HepG2 (cell line): ENCODE measurements around the gene SLC31A2. TPM values are rescaled to one million over a fixed set of nuclear protein-coding genes. Genes with fewer than 3 reads are reported as not detected.

Source experiments
- ATAC-seq: fragments of 200-7000 bp; cut with Tn5 transposase; 3 replicates; pipeline ENCODE4 v1.9.1; 2020; ENCODE audit warnings: mild to moderate bottlenecking, moderate library complexity
- BruUV-seq: library from RNA; stranded (reverse); fragments of 400-500 nt; replicated peaks from 2 replicates; lab custom pipeline; 2021; lab: Mats Ljungman, UMichigan
- CTCF ChIA-PET: fragments of 300-600 bp; formaldehyde crosslinking; extraction: SDS; loops from one replicate; lab custom pipeline; 2021; ENCODE audit warnings: low total read pairs, inconsistent platforms, low intra/inter-chr PET ratio; lab: Yijun Ruan, JAX
- POLR2A ChIA-PET: fragments of 350-600 bp; sonication (Branson Sonifier 250); formaldehyde crosslinking; loops from one replicate; lab custom pipeline; 2020; ENCODE audit warnings: antibody characterized with exemption, inconsistent platforms; lab: Yijun Ruan, JAX
- DNase-seq: peaks from one replicate; pipeline ENCODE4 v3.0.0-alpha.2; 2015; ENCODE audit warnings: low spot score
- FAIRE-seq: peaks from 3 replicates; lab custom pipeline; 2011; peaks lifted over from hg19 to GRCh38; lab: Jason Lieb, UNC
- H2AFZ ChIP-seq: one replicate; pipeline ENCODE4 v1.6.1; 2011; ENCODE audit warnings: low read length, inconsistent platforms
- H3K27ac ChIP-seq: fragments of 300-600 bp; 3 replicates; pipeline ENCODE4 v1.8.0; 2011; ENCODE audit warnings: mixed run types, mild to moderate bottlenecking, mixed read lengths, low read length, inconsistent platforms; ENCODE audit not compliant: insufficient read depth; ENCODE audit errors: extremely low read length
- H3K27me3 ChIP-seq, 2 experiments: fragments of 200-600 bp in 1 of 2; 2 replicates in 1 of 2; 3 replicates in 1 of 2; pipeline versions ENCODE4 v1.6.0 to v1.8.0; 2011; ENCODE audit warnings: low read length in 2 of 2, mild to moderate bottlenecking in 2 of 2, moderate library complexity in 2 of 2, inconsistent platforms in 1 of 2; ENCODE audit not compliant: insufficient read depth in 2 of 2, control insufficient read depth in 1 of 2
- H3K36me3 ChIP-seq, 2 experiments: fragments of 200-600 bp in 1 of 2; replicated peaks in 1 of 2; 2 replicates in 1 of 2; 3 replicates in 1 of 2; pipeline versions ENCODE4 v1.5.1 to v1.8.0; 2011; ENCODE audit warnings: low read length in 2 of 2, inconsistent platforms in 1 of 2; ENCODE audit not compliant: insufficient read depth in 2 of 2, control insufficient read depth in 1 of 2
- H3K4me1 ChIP-seq: 2 replicates; pipeline ENCODE4 v1.5.1; 2012; ENCODE audit warnings: low read length, inconsistent platforms; ENCODE audit not compliant: insufficient read depth
- H3K4me2 ChIP-seq: 2 replicates; pipeline ENCODE4 v1.6.0; 2011; ENCODE audit warnings: low read depth, low read length, inconsistent platforms
- H3K4me3 ChIP-seq, 3 experiments: fragments of 200-600 bp in 1 of 3; sonication (generic), shearing (Covaris generic) in 1 of 3; replicated peaks in 1 of 3; 2 replicates each; pipeline ENCODE4 v1.5.1; 2011 to 2016; ENCODE audit warnings: low read length in 3 of 3, inconsistent platforms in 2 of 3, low read depth in 2 of 3, mild to moderate bottlenecking in 2 of 3, control low read depth in 1 of 3, mixed read lengths in 1 of 3; ENCODE audit not compliant: insufficient read depth in 1 of 3
- H3K79me2 ChIP-seq: one replicate; pipeline ENCODE4 v1.6.1; 2011; ENCODE audit warnings: low read length, inconsistent platforms; ENCODE audit not compliant: insufficient read depth
- H3K9ac ChIP-seq: 2 replicates; pipeline ENCODE4 v1.6.0; 2011; ENCODE audit warnings: mild to moderate bottlenecking, low read depth, low read length, inconsistent platforms; ENCODE audit not compliant: insufficient read depth
- H3K9me3 ChIP-seq: 2 replicates; pipeline ENCODE4 v1.5.1; 2012; ENCODE audit warnings: mild to moderate bottlenecking, low read length
- H4K20me1 ChIP-seq: 2 replicates; pipeline ENCODE4 v1.6.0; 2011; ENCODE audit warnings: inconsistent platforms, mild to moderate bottlenecking, low read length, moderate library complexity; ENCODE audit not compliant: insufficient read depth
- CSRNP2 ChIP-seq: sonication (generic); formaldehyde crosslinking; conservative IDR thresholded peaks from 2 replicates; pipeline ENCODE4 v1.8.0; 2022; ENCODE audit warnings: low read depth, missing genetic modification reagents
- ESRRA ChIP-seq: sonication (generic); formaldehyde crosslinking; IDR thresholded peaks from 2 replicates; pipeline ENCODE4 v1.5.1; 2020; ENCODE audit warnings: mild to moderate bottlenecking, low read depth, missing genetic modification reagents
- MXI1 ChIP-seq: IDR thresholded peaks from 3 replicates; pipeline ENCODE4 v1.6.1; 2012; ENCODE audit warnings: low read depth, low read length, inconsistent platforms, borderline replicate concordance
- PAF1 ChIP-seq: IDR thresholded peaks from 2 replicates; pipeline ENCODE4 v1.6.1; 2016; ENCODE audit warnings: missing genetic modification reagents, missing compliant biosample characterization
- TBX3 ChIP-seq: fragments of 450-650 bp; IDR thresholded peaks from 2 replicates; pipeline ENCODE4 v1.6.1; 2017; ENCODE audit warnings: antibody characterized with exemption, mild to moderate bottlenecking, inconsistent platforms, borderline replicate concordance
- ZKSCAN1 ChIP-seq: fragments of 150-350 bp; IDR thresholded peaks from 2 replicates; pipeline ENCODE4 v1.6.1; 2014; ENCODE audit warnings: low read length
- ZNF543 ChIP-seq: sonication (generic); formaldehyde crosslinking; IDR thresholded peaks from 2 replicates; pipeline ENCODE4 v1.4.0; 2020; ENCODE audit warnings: mild to moderate bottlenecking, missing genetic modification reagents
- ZNF557 ChIP-seq: sonication (generic); formaldehyde crosslinking; IDR thresholded peaks from 2 replicates; pipeline ENCODE4 v1.4.0; 2020; ENCODE audit warnings: missing genetic modification reagents
- ZNF558 ChIP-seq: sonication (generic); formaldehyde crosslinking; IDR thresholded peaks from 2 replicates; pipeline ENCODE4 v1.9.0; 2022; ENCODE audit warnings: mild to moderate bottlenecking, missing genetic modification reagents, borderline replicate concordance
- ZNF577 ChIP-seq: sonication (generic); formaldehyde crosslinking; IDR thresholded peaks from 2 replicates; pipeline ENCODE4 v1.4.0; 2020; ENCODE audit warnings: mild to moderate bottlenecking, low read depth, missing genetic modification reagents, borderline replicate concordance
- ZNF768 ChIP-seq: sonication (generic); formaldehyde crosslinking; IDR thresholded peaks from 2 replicates; pipeline ENCODE4 v1.4.0; 2020; ENCODE audit warnings: missing genetic modification reagents
- ZNF788 ChIP-seq: sonication (generic); formaldehyde crosslinking; IDR thresholded peaks from 2 replicates; pipeline ENCODE4 v1.5.0; 2020; ENCODE audit warnings: mild to moderate bottlenecking, missing genetic modification reagents, borderline replicate concordance
- WGBS: methylation state at CpG from one replicate; pipeline ENCODE4 v1.1.6; 2017; ENCODE audit warnings: low lambda C conversion rate; 5-methylcytosine and 5-hydroxymethylcytosine counted together
- in situ Hi-C: cut with HindIII; loops from 2 replicates; pipeline ENCODE4 v1.10.0; 2017; ENCODE audit warnings: low pct_unique_long_range_greater_than_20kb; ENCODE audit not compliant: extremely low pct_ligation_motif_present
- intact Hi-C: fragments of 100-400 bp; cut with micrococcal nuclease; formaldehyde crosslinking; loops from one replicate; pipeline ENCODE4 v1.10.0; 2022; ENCODE audit not compliant: unreplicated experiment
- polyA plus RNA-seq, 8 experiments: library from polyadenylated mRNA; depleted of rRNA in 3 of 8; stranded (reverse) in 7 of 8; unstranded in 1 of 8; fragments of >200 nt; fragmentation: Illumina TruSeq in 4 of 8; extraction: Trizol in 4 of 8; gene quantifications; 2 replicates each; pipeline versions ENCODE4 v1.2.1 to v1.2.3, GENCODE V29; 2011 to 2016; ENCODE audit warnings: low read depth in 4 of 8, missing spikeins in 1 of 8, mixed read lengths in 1 of 8; ENCODE audit not compliant: insufficient read depth in 1 of 8
- total RNA-seq, 5 experiments: library from RNA; depleted of rRNA; stranded (reverse); fragments of >200 nt; fragmentation: Illumina TruSeq; extraction: Trizol; gene quantifications; 2 replicates each; pipeline ENCODE4 v1.2.3, GENCODE V29; 2016; ENCODE audit warnings: low read depth in 1 of 5

The SLC31A2 gene
- total and polyA plus RNA-seq, 2 of the 13 experiments (the other 11 are each of a cell fraction or from before 2014, with no cell fraction given): 9.3 to 10.2 TPM

GRCh38 chr9:113210815-113211214 lies 60.0 kb downstream of the SLC31A2 start:
- Histone ChIP-seq H2AFZ (no peak overlapping the region), H4K20me1 (no peaks in the 10 kb centered on the region), H3K4me2 (no peak overlapping the region), H3K9me3 (no peaks in the 10 kb centered on the region), H3K27ac (no peak overlapping the region), H3K27me3 (no peaks in the 10 kb centered on the region), H3K4me1 (no peaks in the 10 kb centered on the region), H3K79me2 (no peaks in the 10 kb centered on the region), H3K9ac (no peak overlapping the region), H3K4me3 (no peak overlapping the region), H3K36me3 (peaks cover 7 to 27% of the 10 kb centered on the region in 2 experiments; a peak in 3 of 5 replicates)
- FAIRE-seq (no peak), DNase-seq (no peak), ATAC-seq (no peak)
- POLR2A ChIA-PET: interaction anchor here (1.6 kb wide), 1 partner anchor 11 kb away, joined by 6 read pairs; the partner anchor contains the start of genes FKBP15 and SLC31A1
- 95% methylated on average over 10 of the region's 10 CpGs for WGBS
- intact Hi-C loops (no loop called here), in situ Hi-C loops (no loop called here)
- CTCF ChIA-PET: no interaction called here
- TF ChIP-seq PAF1 (CRISPR knock-in tag) (no peak), ZNF788 (CRISPR knock-in tag) (no peak), ZNF557 (CRISPR knock-in tag) (no peak), ZKSCAN1 (no peak), CSRNP2 (no peak), ZNF543 (CRISPR knock-in tag) (no peak), ZNF558 (CRISPR knock-in tag) (no peak), TBX3 (no peak), MXI1 (no peak), ZNF577 (CRISPR knock-in tag) (no peak), ESRRA (CRISPR knock-in tag) (no peak), ZNF768 (CRISPR knock-in tag) (no peak)
- no TSS peak for BruUV-seq

Other genes starting within 250 kb of the SLC31A2 start
- 10.0 and 14.2 TPM in 2 replicates for gene ZNF883, start 138.8 kb upstream of the SLC31A2 start, total RNA-seq (2016; rRNA removed; fragmentation: Illumina TruSeq; extraction: Trizol)
- gene ZNF883, start 138.8 kb upstream of the SLC31A2 start, polyA plus RNA-seq (2011; rRNA removed): 4.3 and 5.3 TPM in 2 replicates
- gene ZFP37, start 94.3 kb upstream of the SLC31A2 start, total RNA-seq (2016; rRNA removed; fragmentation: Illumina TruSeq; extraction: Trizol): 3.7 and 5.6 TPM in 2 replicates
- gene ZFP37, start 94.3 kb upstream of the SLC31A2 start, polyA plus RNA-seq (2011; rRNA removed): 0.78 and 1.1 TPM in 2 replicates
- gene FKBP15, start 70.3 kb downstream of the SLC31A2 start, total RNA-seq (2016; rRNA removed; fragmentation: Illumina TruSeq; extraction: Trizol): 11.8 and 12.3 TPM in 2 replicates
- 18.6 and 23.4 TPM in 2 replicates for gene FKBP15, start 70.3 kb downstream of the SLC31A2 start, polyA plus RNA-seq (2011; rRNA removed)
- gene SLC31A1, start 70.5 kb downstream of the SLC31A2 start, total RNA-seq (2016; rRNA removed; fragmentation: Illumina TruSeq; extraction: Trizol): 45.9 and 70.0 TPM in 2 replicates
- 51.3 and 62.9 TPM in 2 replicates for gene SLC31A1, start 70.5 kb downstream of the SLC31A2 start, polyA plus RNA-seq (2011; rRNA removed)
- gene CDC26, start 124.6 kb downstream of the SLC31A2 start, total RNA-seq (2016; rRNA removed; fragmentation: Illumina TruSeq; extraction: Trizol): 57.9 and 66.0 TPM in 2 replicates
- 20.2 and 26.6 TPM in 2 replicates for gene CDC26, start 124.6 kb downstream of the SLC31A2 start, polyA plus RNA-seq (2011; rRNA removed)
- 49.0 and 64.9 TPM in 2 replicates for gene PRPF4, start 124.7 kb downstream of the SLC31A2 start, total RNA-seq (2016; rRNA removed; fragmentation: Illumina TruSeq; extraction: Trizol)
- gene PRPF4, start 124.7 kb downstream of the SLC31A2 start, polyA plus RNA-seq (2011; rRNA removed): 10.3 and 11.1 TPM in 2 replicates
- gene RNF183, start 152.4 kb downstream of the SLC31A2 start, total RNA-seq (2016; rRNA removed; fragmentation: Illumina TruSeq; extraction: Trizol): 0.13 TPM in 1 of 2 replicates, not detected in the other
- 6.5 and 7.3 TPM in 2 replicates for gene RNF183, start 152.4 kb downstream of the SLC31A2 start, polyA plus RNA-seq (2011; rRNA removed)
- 0.33 and 0.56 TPM in 2 replicates for gene WDR31, start 189.3 kb downstream of the SLC31A2 start, total RNA-seq (2016; rRNA removed; fragmentation: Illumina TruSeq; extraction: Trizol)
- gene WDR31, start 189.3 kb downstream of the SLC31A2 start, polyA plus RNA-seq (2011; rRNA removed): 1.6 and 1.7 TPM in 2 replicates
- gene BSPRY, start 198.5 kb downstream of the SLC31A2 start, total RNA-seq (2016; rRNA removed; fragmentation: Illumina TruSeq; extraction: Trizol): 0.09 and 0.13 TPM in 2 replicates
- 0.26 and 0.37 TPM in 2 replicates for gene BSPRY, start 198.5 kb downstream of the SLC31A2 start, polyA plus RNA-seq (2011; rRNA removed)
- gene HDHD3, start 226.0 kb downstream of the SLC31A2 start, total RNA-seq (2016; rRNA removed; fragmentation: Illumina TruSeq; extraction: Trizol): 23.0 and 23.1 TPM in 2 replicates
- gene HDHD3, start 226.0 kb downstream of the SLC31A2 start, polyA plus RNA-seq (2011; rRNA removed): 38.5 and 52.1 TPM in 2 replicates